A549 (cell line): Measurements from ENCODE around the gene NPSR1. TPM values are rescaled to one million over a fixed set of nuclear protein-coding genes. Genes with fewer than 3 reads are reported as not detected.

ENCODE experiments used
- ATAC-seq, 2 experiments: fragments of 200-7000 bp in 1 of 2; fragments of >200 bp in 1 of 2; cut with Nextera tagmentation in 1 of 2; cut with Tn5 transposase in 1 of 2; 3 replicates each; pipeline versions ENCODE4 v1.8.0 to v1.9.1; 2018 to 2020; ENCODE audit warnings: mild to moderate bottlenecking in 1 of 2, moderate library complexity in 1 of 2
- CTCF ChIA-PET: fragments of 300-600 bp; sonication (Branson Sonifier 250); formaldehyde crosslinking; extraction: SDS; loops from one replicate; lab custom pipeline; 2021; ENCODE audit warnings: antibody characterized with exemption, inconsistent platforms; lab: Yijun Ruan, JAX
- POLR2A ChIA-PET: fragments of 350-600 bp; formaldehyde crosslinking; extraction: SDS; loops from one replicate; lab custom pipeline; 2021; ENCODE audit warnings: antibody characterized with exemption, inconsistent platforms; lab: Yijun Ruan, JAX
- DNase-seq, 2 experiments: peaks; one replicate each; pipeline versions ENCODE4 v3.0.0 to v3.0.0-alpha.2; 2011 to 2016; ENCODE audit warnings: low read depth in 1 of 2, low spot score in 1 of 2
- FAIRE-seq: peaks from 2 replicates; lab custom pipeline; 2011; peaks lifted over from hg19 to GRCh38; lab: Jason Lieb, UNC
- H3K27ac ChIP-seq, 2 experiments: fragments of >200 bp; sonication (Bioruptor Twin); formaldehyde crosslinking; 3 replicates each; pipeline ENCODE4 v1.5.1; 2016 to 2017
- H3K4me1 ChIP-seq: fragments of >200 bp; sonication (Bioruptor Twin); formaldehyde crosslinking; 3 replicates; pipeline ENCODE4 v1.6.1; 2016
- H3K4me2 ChIP-seq: fragments of >200 bp; sonication (Bioruptor Twin); formaldehyde crosslinking; 3 replicates; pipeline ENCODE4 v1.6.1; 2016
- H3K4me3 ChIP-seq: fragments of >200 bp; sonication (Bioruptor Twin); formaldehyde crosslinking; 3 replicates; pipeline ENCODE4 v1.5.1; 2016
- H3K9me3 ChIP-seq: fragments of >200 bp; sonication (Bioruptor Twin); formaldehyde crosslinking; 3 replicates; pipeline ENCODE4 v1.6.1; 2016
- BHLHE40 ChIP-seq: IDR thresholded peaks from 2 replicates; pipeline ENCODE4 v1.6.1; 2012; ENCODE audit warnings: low read depth, low read length, inconsistent platforms
- CBX8 ChIP-seq: fragments of 200-600 bp; sonication (generic); IDR thresholded peaks from 2 replicates; pipeline ENCODE4 v1.6.1; 2016
- CEBPB ChIP-seq, 2 experiments: fragments of >200 bp in 1 of 2; sonication (Bioruptor Twin) in 1 of 2; formaldehyde crosslinking in 1 of 2; IDR thresholded peaks; 2 replicates each; pipeline ENCODE4 v1.6.1; 2012 to 2016
- CHD2 ChIP-seq: fragments of 150-350 bp; IDR thresholded peaks from 2 replicates; pipeline ENCODE4 v1.6.1; 2014; ENCODE audit warnings: low read length; ENCODE audit not compliant: partially characterized antibody
- CHD4 ChIP-seq: fragments of 200-600 bp; sonication (generic); IDR thresholded peaks from 2 replicates; pipeline ENCODE4 v1.6.1; 2016; ENCODE audit warnings: antibody characterized with exemption, mild to moderate bottlenecking, borderline replicate concordance
- EP300 ChIP-seq, 2 experiments: fragments of >200 bp; sonication (Bioruptor Twin); formaldehyde crosslinking; IDR thresholded peaks; 2 replicates in 1 of 2; 3 replicates in 1 of 2; pipeline ENCODE4 v1.6.1; 2016 to 2017
- ESRRA ChIP-seq: fragments of 150-350 bp; IDR thresholded peaks from 2 replicates; pipeline ENCODE4 v1.6.1; 2014; ENCODE audit warnings: mild to moderate bottlenecking, low read length, borderline replicate concordance
- GATA3 ChIP-seq: IDR thresholded peaks from 2 replicates; pipeline ENCODE4 v1.6.1; 2012; ENCODE audit warnings: borderline replicate concordance
- HEYL ChIP-seq: fragments of 250-450 bp; sonication (Bioruptor Pico); IDR thresholded peaks from 2 replicates; pipeline ENCODE4 v1.8.0; 2021; ENCODE audit warnings: mild to moderate bottlenecking, moderate library complexity
- HOXA7 ChIP-seq: fragments of 250-450 bp; sonication (Bioruptor Pico); IDR thresholded peaks from 2 replicates; pipeline ENCODE4 v1.5.0; 2020; ENCODE audit warnings: mild to moderate bottlenecking, moderate library complexity
- KDM1A ChIP-seq: fragments of 200-600 bp; sonication (generic); IDR thresholded peaks from 2 replicates; pipeline ENCODE4 v1.6.1; 2016; ENCODE audit warnings: low read depth, mild to moderate bottlenecking
- KDM5A ChIP-seq: fragments of 200-600 bp; sonication (generic); IDR thresholded peaks from 2 replicates; pipeline ENCODE4 v1.6.1; 2016; ENCODE audit warnings: antibody characterized with exemption, mild to moderate bottlenecking
- MYC ChIP-seq: IDR thresholded peaks from 2 replicates; pipeline ENCODE4 v1.6.1; 2012; ENCODE audit warnings: mild to moderate bottlenecking, inconsistent platforms, low read length, improper control_type of control experiment, borderline replicate concordance
- PHF8 ChIP-seq: fragments of 200-600 bp; sonication (generic); IDR thresholded peaks from 2 replicates; pipeline ENCODE4 v1.6.1; 2016; ENCODE audit warnings: low read depth, mild to moderate bottlenecking, antibody characterized with exemption, moderate library complexity, borderline replicate concordance
- POLR2A ChIP-seq: IDR thresholded peaks from 2 replicates; pipeline ENCODE4 v1.6.1; 2012; ENCODE audit warnings: mild to moderate bottlenecking, low read length
- POLR2AphosphoS2 ChIP-seq: conservative IDR thresholded peaks from 2 replicates; pipeline ENCODE4 v1.6.1; 2012; ENCODE audit warnings: low read length, improper control_type of control experiment, inconsistent platforms
- RARB ChIP-seq: fragments of 250-450 bp; sonication (Bioruptor Pico); IDR thresholded peaks from 2 replicates; pipeline ENCODE4 v1.8.0; 2021; ENCODE audit warnings: mild to moderate bottlenecking, moderate library complexity
- RFX5 ChIP-seq: fragments of 450-650 bp; IDR thresholded peaks from 2 replicates; pipeline ENCODE4 v1.7.1; 2014; ENCODE audit warnings: antibody characterized with exemption, mild to moderate bottlenecking, moderate library complexity
- TP53 ChIP-seq: fragments of 250-450 bp; sonication (Bioruptor Pico); IDR thresholded peaks from 2 replicates; pipeline ENCODE4 v1.5.0; 2021; ENCODE audit warnings: mild to moderate bottlenecking, moderate library complexity
- ZNF302 ChIP-seq: fragments of 250-450 bp; sonication (Bioruptor Pico); IDR thresholded peaks from 2 replicates; pipeline ENCODE4 v1.9.0; 2021; ENCODE audit warnings: inconsistent platforms, mild to moderate bottlenecking, moderate library complexity
- ZSCAN20 ChIP-seq: fragments of 250-450 bp; sonication (Bioruptor Pico); IDR thresholded peaks from 2 replicates; pipeline ENCODE4 v1.8.0; 2022; ENCODE audit warnings: mild to moderate bottlenecking, moderate library complexity
- WGBS: methylation state at CpG from one replicate; pipeline ENCODE4 v1.1.6; 2017; ENCODE audit errors: missing lambda C conversion rate; 5-methylcytosine and 5-hydroxymethylcytosine counted together
- polyA plus RNA-seq, 4 experiments: library from polyadenylated mRNA; depleted of rRNA in 3 of 4; stranded (reverse); fragments of >200 nt; fragmentation: RNase III in 1 of 4; extraction: RNeasy Plus Mini Kit Qiagen cat#74134 plus additional on column Dnase treatment in 1 of 4; gene quantifications; 2 replicates in 3 of 4; 3 replicates in 1 of 4; pipeline ENCODE4 v1.2.3, GENCODE V29; 2011 to 2017
- TF ChIP-seq, protein P1 (sequence below): fragments of 150-350 bp; IDR thresholded peaks from 2 replicates; pipeline ENCODE4 v1.6.1; 2014; ENCODE audit warnings: low read depth, mild to moderate bottlenecking, low read length
- TF ChIP-seq, protein P2 (sequence below): fragments of >200 bp; sonication (Bioruptor Twin); formaldehyde crosslinking; IDR thresholded peaks from 2 replicates; pipeline ENCODE4 v1.6.1; 2016
- TF ChIP-seq, protein P3 (sequence below): fragments of >200 bp; sonication (Bioruptor Twin); formaldehyde crosslinking; IDR thresholded peaks from 3 replicates; pipeline ENCODE4 v1.5.1; 2016
- TF ChIP-seq, protein P4 (sequence below): fragments of 250-450 bp; sonication (Bioruptor Pico); IDR thresholded peaks from 2 replicates; pipeline ENCODE4 v1.5.0; 2021; ENCODE audit warnings: mild to moderate bottlenecking, moderate library complexity, borderline replicate concordance
- TF ChIP-seq, protein P5 (sequence below): IDR thresholded peaks from 2 replicates; pipeline ENCODE4 v1.6.1; 2012

NPSR1 gene
- polyA plus RNA-seq, 2 of the 4 experiments (the other 2 are of a cell fraction) = not detected

DNA sequence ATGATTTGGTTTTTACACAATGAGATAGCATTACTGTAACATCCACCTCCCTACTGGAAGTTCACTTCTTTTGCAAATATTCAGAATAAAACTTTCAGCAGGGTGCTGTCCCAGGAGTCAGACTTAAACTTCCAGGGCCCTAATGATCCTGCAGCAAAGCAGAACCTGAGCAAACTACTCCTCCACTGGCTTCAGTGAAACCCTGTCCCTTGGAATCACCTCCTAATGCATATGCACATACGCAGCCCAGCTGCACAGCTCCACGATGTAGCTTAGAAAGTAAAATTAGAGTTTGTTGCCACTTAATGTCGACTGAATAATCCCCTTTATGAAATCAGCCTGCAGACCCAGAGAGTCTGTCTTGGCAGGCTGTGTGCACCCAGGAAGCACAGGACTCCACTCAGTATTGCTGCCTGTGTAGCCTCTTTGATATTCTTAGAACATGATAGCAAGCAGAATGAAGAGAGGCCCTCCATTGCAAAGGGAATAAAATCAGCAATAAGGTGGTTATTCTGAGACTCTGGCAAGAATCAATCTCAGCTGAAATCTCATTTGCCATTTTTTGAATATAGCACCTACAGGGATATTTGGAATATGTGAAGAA is 1.6 kb downstream of the NPSR1 start:
- 42% methylated on average over 3 of the region's 3 CpGs for WGBS
- no peak overlapping the region for H3K27ac ChIP-seq

DNA sequence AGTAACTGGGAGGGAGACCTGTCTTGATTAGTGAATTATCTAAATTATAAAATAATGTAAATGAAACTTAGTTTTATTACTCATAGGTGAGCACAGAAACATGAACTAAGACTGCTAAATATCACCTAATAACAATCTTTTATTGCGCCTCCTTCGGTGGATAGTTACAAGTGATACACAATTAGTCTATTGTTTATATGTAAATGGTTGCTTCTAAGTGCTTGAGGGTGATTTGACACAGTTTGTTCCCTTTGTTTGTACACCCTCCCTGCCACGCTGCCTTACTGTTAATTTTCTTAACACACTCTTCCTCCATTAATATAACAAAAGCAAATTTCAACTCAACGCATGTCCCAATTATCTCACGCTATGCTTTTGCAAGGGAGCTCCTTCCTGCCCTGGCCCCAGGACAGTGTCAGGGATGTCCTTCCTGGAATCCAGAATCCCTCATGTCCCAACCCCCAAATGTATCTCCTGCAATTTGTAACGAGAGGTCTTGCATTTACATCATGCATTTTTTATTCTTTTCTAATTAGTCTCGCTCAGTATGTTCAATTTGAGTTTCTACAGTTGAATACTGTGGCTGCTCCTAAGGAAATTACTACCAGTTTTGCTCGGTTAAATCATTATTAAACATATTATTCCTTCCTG is 4.2 kb downstream of the NPSR1 start:
- DNase-seq (no peak), FAIRE-seq (no peak)
- no peak overlapping the region for H3K4me2 ChIP-seq
- ChIA-PET POLR2A (no interaction called here), CTCF (no interaction called here)
- H3K4me3 ChIP-seq = no peak overlapping the region
- no peaks in the 10 kb centered on the region for H3K4me1 ChIP-seq
- TF ChIP-seq CHD2 (no peak), RFX5 (no peak), BHLHE40 (no peak), CBX8 (no peak), PHF8 (no peak), TP53 (CRISPR knock-in tag) (no peak), ZNF302 (no peak)
- TF ChIP-seq, protein P1, sequence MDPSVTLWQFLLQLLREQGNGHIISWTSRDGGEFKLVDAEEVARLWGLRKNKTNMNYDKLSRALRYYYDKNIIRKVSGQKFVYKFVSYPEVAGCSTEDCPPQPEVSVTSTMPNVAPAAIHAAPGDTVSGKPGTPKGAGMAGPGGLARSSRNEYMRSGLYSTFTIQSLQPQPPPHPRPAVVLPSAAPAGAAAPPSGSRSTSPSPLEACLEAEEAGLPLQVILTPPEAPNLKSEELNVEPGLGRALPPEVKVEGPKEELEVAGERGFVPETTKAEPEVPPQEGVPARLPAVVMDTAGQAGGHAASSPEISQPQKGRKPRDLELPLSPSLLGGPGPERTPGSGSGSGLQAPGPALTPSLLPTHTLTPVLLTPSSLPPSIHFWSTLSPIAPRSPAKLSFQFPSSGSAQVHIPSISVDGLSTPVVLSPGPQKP = no peak
- TF ChIP-seq, all 56 proteins: peak for 0
- WGBS = 69% methylated on average over 8 of the region's 8 CpGs
- H3K27ac ChIP-seq = no peak overlapping the region
- no peaks in the 10 kb centered on the region for H3K9me3 ChIP-seq
- ATAC-seq = no peak

More for the DNA sequence above, 1.6 kb downstream of the NPSR1 start:
- CTCF ChIA-PET = interaction anchor here (0.7 to 4.6 kb wide), 3 partner anchors 10 to 16 kb away, joined by 3 to 12 read pairs (median 3); no protein-coding TSS in a partner anchor
- TF ChIP-seq GATA3 (no peak), MYC (no peak), EP300 (IDR thresholded peaks at IDR 0.05) (no peak), CHD4 (no peak), KDM5A (no peak), TP53 (CRISPR knock-in tag) (no peak), HOXA7 (CRISPR knock-in tag) (no peak), ZSCAN20 (no peak), POLR2AphosphoS2 (no peak), CBX8 (no peak), BHLHE40 (no peak), HEYL (CRISPR knock-in tag) (no peak), POLR2A (no peak), KDM1A (no peak)
- TF ChIP-seq, protein P2, sequence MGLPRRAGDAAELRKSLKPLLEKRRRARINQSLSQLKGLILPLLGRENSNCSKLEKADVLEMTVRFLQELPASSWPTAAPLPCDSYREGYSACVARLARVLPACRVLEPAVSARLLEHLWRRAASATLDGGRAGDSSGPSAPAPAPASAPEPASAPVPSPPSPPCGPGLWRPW = no peak
- TF ChIP-seq, protein P3, sequence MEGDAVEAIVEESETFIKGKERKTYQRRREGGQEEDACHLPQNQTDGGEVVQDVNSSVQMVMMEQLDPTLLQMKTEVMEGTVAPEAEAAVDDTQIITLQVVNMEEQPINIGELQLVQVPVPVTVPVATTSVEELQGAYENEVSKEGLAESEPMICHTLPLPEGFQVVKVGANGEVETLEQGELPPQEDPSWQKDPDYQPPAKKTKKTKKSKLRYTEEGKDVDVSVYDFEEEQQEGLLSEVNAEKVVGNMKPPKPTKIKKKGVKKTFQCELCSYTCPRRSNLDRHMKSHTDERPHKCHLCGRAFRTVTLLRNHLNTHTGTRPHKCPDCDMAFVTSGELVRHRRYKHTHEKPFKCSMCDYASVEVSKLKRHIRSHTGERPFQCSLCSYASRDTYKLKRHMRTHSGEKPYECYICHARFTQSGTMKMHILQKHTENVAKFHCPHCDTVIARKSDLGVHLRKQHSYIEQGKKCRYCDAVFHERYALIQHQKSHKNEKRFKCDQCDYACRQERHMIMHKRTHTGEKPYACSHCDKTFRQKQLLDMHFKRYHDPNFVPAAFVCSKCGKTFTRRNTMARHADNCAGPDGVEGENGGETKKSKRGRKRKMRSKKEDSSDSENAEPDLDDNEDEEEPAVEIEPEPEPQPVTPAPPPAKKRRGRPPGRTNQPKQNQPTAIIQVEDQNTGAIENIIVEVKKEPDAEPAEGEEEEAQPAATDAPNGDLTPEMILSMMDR = no peak
- TF ChIP-seq, all 56 proteins: peak for 0
- no peak for DNase-seq
- Histone ChIP-seq H3K4me3 (no peak overlapping the region), H3K4me2 (no peak overlapping the region), H3K4me1 (no peaks in the 10 kb centered on the region), H3K9me3 (no peaks in the 10 kb centered on the region)
- ATAC-seq = no peak
- POLR2A ChIA-PET = no interaction called here
- no peak for FAIRE-seq

DNA sequence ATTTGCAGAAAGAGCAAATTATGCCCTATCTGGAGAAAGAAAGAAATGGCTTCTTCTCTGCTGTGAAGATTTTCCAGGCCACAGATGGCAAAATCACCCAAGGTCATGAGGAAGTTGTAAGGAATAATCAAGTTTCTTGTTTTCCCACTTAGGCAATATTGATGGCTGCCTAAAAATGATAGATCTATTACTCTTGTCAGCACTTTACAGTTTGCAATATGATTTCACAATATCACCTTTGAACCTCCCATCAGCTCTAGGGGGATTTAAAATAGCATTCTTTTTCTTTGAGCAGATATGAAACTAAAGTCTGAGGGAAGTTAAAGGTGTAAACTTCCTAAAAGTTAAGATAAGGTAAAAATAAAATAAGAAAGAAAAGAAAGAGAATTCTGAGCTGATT is 6.7 kb downstream of the NPSR1 start:
- no peak overlapping the region for H3K4me2 ChIP-seq
- H3K9me3 ChIP-seq = no peaks in the 10 kb centered on the region
- POLR2A ChIA-PET = no interaction called here
- no peak overlapping the region for H3K27ac ChIP-seq
- no peaks in the 10 kb centered on the region for H3K4me1 ChIP-seq
- DNase-seq (no peak), ATAC-seq (no peak), FAIRE-seq (no peak)
- no peak overlapping the region for H3K4me3 ChIP-seq
- CTCF ChIA-PET = interaction anchor here (1.0 to 1.1 kb wide), 2 partner anchors 17 to 344 kb away, joined by 3 to 5 read pairs; no protein-coding TSS in a partner anchor
- TF ChIP-seq, protein P4, sequence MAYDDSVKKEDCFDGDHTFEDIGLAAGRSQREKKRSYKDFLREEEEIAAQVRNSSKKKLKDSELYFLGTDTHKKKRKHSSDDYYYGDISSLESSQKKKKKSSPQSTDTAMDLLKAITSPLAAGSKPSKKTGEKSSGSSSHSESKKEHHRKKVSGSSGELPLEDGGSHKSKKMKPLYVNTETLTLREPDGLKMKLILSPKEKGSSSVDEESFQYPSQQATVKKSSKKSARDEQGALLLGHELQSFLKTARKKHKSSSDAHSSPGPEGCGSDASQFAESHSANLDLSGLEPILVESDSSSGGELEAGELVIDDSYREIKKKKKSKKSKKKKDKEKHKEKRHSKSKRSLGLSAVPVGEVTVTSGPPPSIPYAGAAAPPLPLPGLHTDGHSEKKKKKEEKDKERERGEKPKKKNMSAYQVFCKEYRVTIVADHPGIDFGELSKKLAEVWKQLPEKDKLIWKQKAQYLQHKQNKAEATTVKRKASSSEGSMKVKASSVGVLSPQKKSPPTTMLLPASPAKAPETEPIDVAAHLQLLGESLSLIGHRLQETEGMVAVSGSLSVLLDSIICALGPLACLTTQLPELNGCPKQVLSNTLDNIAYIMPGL (CRISPR knock-in tag) = no peak
- TF ChIP-seq RARB (no peak), ZSCAN20 (no peak), CEBPB (IDR thresholded peaks at IDR 0.05) (no peak), ESRRA (no peak), HOXA7 (CRISPR knock-in tag) (no peak)
- TF ChIP-seq, protein P5, sequence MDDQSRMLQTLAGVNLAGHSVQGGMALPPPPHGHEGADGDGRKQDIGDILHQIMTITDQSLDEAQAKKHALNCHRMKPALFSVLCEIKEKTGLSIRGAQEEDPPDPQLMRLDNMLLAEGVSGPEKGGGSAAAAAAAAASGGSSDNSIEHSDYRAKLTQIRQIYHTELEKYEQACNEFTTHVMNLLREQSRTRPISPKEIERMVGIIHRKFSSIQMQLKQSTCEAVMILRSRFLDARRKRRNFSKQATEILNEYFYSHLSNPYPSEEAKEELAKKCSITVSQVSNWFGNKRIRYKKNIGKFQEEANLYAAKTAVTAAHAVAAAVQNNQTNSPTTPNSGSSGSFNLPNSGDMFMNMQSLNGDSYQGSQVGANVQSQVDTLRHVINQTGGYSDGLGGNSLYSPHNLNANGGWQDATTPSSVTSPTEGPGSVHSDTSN = no peak
